SK-MEL-5 (cell line): ENCODE data around the gene COLGALT1. TPM values are rescaled to one million over a fixed set of nuclear protein-coding genes. Genes with fewer than 3 reads are reported as not detected.

Experiments
- DNase-seq: peaks from one replicate; pipeline ENCODE4 v3.0.0-alpha.2; 2016; ENCODE audit warnings: low read depth, low spot score
- in situ Hi-C: cut with HindIII; loops from 2 replicates; pipeline ENCODE4 v1.10.0; 2016; ENCODE audit warnings: low sequenced_read_pairs, high pct_unique_total_duplicates, low pct_unique_long_range_greater_than_20kb
- total RNA-seq: library from RNA; depleted of rRNA; stranded (reverse); fragments of >200 nt; shearing (Covaris generic); gene quantifications from 2 replicates; pipeline ENCODE4 v1.2.3, GENCODE V29; 2014

COLGALT1 gene
- total RNA-seq, 1 experiment from 2014 or later: 85.1 TPM

DNA sequence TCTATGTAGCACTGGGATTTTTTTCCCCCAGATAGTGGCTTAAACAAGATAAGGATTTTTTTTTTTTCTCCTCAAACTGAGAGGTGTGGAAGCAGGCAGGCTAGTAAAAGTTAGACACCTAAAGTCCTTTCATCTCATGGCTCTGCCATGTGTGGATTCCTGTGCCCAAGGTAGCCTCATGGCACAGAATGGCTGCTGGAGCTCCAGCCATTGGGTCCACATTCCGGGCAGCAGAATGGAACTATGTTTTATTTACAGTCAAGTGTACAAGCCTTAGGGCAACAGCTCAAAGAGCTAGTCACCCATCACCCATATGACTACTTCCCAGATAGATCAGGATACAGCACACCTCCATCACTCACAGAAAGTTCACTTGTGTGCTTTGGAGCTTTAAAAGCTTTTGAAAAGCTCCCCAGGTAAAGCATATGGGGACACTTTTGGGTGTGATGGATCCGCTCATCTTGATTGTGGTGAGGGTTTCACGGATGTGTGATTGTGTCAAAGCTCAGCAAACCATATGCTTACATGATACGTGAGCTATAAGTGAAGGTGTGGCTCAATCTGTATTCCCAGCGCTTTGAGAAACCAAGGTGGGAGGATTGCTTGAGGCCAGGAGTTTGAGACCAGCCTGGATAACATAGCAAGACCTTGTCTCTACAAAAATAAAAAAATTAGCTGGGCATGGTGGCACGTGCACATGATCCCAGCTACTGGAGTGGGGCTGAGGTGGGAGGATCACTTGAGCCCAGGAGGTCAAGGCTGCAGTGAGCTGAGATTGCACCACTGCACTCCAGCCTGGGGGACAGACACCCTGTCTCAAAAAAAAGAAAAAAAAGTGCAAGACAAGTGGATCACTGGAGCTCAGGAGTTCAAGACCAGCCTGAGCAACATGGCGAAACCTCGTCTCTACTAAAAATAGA is 25.9 kb upstream of the COLGALT1 start:
- DNase-seq: no peak
- in situ Hi-C loops: no loop called here

DNA sequence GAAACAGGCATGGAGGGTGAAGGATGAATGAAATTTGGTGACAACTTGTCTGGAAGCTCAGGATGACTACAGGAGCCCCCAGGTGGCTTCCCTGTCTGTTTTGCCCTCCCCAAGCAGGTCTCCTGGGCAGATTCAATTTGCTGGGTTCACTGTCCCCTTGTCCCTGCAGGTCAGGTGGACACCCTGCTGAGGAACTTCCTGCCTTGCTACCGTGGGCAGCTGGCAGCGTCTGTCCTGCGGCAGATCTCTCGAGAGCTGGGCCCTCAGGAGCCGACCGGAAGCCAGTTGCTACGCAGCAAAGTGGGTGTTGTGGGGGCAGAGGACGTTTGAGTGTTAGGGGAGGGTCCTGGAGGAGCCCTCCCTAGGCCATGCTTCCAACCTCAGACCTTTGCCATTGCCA is 24.9 kb upstream of the COLGALT1 start:
- in situ Hi-C loops: no loop called here
- no peak for DNase-seq

DNA sequence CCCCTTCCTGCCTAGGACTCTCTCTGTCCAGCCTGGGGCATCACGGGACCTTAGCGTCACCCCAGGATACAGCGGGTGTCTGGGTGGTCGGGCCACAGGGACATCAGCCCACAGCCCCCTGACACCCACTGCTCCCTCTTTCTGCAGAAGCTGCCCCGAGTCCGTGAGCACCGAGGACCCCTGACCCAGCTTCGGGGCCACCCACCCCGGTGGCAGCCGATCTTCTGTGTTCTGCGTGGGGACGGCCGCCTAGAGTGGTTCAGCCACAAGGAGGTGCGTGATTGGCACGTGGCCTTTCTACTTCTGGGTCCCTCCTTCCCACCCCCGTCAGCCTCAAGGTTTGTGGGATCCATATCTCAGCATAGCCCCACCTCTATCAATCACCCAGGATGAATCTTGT is 23.3 kb upstream of the COLGALT1 start:
- in situ Hi-C loops: no loop called here

DNA sequence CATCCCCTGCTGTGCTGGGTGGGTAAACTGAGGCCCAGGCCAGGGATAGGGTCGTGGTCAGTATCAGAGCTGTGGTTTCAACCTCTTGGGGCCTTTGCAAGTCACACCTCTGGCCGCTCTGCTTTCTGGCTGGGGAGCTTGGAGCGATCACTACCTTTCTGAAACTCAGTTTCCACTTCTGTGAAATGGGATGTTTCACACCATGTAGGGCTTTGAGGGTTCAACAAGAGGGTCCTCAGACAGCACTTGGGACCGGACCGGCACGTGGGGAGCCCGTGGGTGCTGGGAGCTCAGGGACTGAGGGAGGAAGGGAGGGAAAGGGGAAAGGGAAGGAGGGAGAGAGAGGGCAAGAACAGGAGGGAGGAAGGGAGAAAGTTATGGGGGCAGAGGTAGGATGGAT is 22.9 kb upstream of the COLGALT1 start:
- in situ Hi-C loops: no loop called here
- DNase-seq: no peak

More for the DNA sequence above, 23.3 kb upstream of the COLGALT1 start:
- no peak for DNase-seq

DNA sequence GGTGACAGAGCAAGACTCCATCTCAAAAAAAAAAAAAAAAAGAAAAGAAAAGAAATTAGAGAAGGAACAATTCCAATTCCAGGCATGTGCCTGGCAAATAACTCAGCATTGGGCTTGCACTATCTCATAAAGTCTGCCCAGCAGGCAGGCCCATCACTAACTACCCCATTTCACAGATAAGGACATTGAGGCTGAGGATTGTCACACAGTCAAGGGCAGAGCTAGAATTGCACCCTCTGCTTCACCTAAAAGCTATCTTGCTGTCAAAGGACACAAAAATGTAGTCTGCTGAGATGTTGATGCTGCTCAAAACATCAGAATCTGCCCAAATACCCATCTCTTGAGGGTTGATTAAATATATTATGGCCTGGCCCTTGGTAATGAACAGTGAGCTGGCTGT is 20.7 kb upstream of the COLGALT1 start:
- no peak for DNase-seq
- in situ Hi-C loops: no loop called here

DNA sequence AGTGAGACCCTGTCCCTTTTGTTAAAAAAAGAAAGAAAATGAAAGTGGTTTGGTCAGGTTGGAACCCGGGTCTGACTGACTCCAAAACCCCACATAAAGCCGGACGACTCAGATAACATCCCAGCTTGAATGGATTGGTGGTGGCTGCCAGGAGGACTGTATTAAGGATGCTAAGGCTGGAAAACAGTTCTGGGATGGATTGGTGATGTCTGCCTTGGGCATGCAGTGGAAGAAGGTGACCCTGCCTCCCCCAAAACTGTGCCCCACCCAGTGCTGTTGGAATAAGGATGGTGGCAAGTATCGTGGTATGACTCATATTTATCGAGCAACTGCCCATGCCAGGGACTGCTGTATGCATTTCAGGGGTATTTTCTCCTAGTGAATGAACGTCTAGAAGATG is 18.5 kb upstream of the COLGALT1 start:
- in situ Hi-C loops: no loop called here
- no peak for DNase-seq

DNA sequence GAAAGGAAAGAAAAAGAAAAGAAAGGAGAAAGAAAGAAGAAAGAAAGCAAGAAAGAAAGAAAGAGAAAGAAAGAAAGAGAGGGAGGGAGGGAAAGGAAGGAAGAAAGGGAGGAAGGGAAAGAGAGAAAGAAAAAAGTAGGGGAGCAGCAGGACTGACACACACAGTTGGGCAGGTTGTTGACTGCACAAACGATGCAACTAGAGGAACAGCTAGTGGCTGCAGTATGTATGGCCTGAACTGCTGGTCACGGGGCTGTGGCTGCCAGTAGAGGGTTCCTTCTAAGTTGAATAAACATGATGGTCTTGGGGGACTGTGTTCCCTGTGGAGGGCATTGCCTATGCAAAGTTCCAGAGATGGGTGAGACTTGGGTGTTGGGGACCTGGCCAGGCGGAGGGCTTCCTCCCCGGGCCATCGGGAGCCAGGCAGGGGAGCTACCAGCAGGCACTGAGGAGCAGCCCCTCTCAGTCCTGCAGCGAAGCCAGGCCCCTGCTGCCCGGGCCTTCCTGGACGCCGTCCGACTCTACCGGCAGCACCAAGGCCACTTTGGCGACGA is 16.7 kb upstream of the COLGALT1 start:
- DNase-seq: no peak
- in situ Hi-C loops: no loop called here

DNA sequence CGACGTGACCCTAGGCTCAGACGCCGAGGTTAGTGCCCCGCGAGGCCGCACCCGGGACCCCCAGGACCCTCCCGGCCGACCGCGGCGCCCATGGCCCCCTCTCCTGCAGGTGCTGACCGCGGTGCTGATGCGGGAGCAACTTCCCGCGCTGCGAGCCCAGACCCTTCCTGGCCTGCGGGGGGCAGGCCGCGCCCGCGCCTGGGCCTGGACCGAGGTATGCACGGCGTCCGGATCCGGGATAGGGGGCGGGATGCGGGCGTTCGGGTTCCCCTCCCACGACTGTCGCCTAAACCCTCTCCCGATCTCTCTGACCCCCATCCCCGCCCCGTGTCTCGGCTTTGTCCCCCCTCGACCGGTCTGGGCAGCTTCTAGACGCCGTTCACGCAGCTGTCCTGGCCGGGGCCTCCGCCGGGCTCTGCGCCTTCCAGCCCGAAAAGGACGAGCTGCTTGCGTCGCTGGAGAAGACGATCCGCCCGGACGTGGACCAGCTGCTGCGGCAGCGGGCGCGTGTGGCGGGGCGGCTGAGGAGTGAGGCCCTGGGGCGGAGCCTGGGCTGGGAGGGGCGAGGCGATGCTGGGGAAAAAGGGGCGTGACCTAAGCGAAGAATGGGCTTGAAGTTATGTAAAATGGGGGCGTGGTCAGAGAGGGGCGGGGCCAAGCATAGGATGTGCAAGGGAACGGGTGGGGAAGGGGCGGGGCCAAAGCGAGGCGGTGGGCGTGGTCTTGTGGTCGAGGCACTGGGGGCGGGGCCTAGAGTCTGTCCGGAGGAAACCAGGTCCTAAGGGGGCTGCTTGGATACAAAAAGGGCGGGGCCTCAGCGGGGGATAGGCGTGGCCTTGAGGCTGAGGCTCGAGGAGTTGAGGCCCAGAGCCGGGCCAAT is 16.0 kb upstream of the COLGALT1 start:
- peak; percentile 95 for DNase-seq

DNA sequence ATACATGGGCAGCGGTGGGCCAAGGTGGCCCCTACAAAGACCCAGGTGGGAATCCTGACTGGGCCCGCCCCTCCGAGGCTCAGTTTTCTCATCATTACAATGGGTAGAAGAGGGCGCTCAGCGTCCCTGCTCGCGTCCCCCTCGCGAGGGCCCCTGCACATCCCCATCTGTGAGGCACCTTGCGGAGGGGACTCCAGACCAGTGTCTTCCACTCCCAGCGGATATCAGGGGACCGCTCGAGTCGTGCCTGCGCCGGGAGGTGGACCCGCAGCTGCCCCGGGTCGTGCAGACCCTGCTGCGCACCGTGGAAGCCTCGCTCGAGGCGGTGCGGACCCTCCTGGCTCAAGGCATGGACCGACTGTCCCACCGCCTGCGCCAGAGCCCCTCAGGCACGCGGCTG is 15.3 kb upstream of the COLGALT1 start:
- in situ Hi-C loops: no loop called here
- no peak for DNase-seq

More for the DNA sequence above, 16.0 kb upstream of the COLGALT1 start:
- in situ Hi-C loops: no loop called here

DNA sequence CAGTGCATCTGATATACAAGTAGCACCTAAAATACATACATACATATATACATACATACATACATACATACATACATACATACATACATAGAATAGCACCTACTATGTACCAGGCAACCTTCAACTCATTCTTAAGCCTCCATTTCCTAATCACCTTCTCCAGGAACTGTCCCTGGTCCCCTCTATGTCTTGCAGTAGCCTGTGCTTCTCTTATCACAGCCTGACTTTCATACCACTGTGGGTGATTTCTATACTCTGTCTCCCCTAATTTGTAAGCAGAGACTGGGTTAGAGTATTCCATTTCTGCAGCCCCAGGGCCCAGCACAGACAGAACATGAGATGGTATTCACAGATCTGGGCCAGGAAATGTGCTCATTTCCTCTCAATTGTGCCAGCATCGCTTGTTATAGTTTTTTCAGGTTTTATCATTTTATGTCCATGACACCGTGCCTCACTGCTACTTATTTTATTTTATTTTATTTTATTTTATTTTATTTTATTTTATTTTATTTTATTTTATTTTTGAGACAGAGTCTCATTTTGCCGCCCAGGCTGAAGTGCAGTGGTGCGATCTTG is 14.2 kb upstream of the COLGALT1 start:
- in situ Hi-C loops: no loop called here
- DNase-seq: no peak

DNA sequence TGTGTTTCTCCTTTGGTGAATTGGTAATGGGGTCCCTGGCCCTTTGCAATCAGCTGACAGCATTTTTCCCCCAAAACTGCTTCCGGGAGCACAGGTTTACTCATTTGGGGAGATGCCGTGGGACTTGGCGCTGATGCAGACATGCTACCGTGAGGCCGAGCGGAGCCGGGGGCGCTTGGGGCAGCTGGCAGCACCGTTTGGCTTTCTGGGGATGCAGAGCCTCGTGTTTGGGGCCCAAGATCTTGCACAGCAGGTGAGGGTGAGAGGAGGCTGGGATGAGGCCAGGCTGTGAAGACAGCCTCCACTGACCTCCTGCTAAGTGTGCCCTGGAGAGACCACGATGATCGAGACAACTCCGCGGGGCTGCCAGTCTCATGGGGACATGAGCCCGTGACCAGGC is 13.4 kb upstream of the COLGALT1 start:
- in situ Hi-C loops: no loop called here
- no peak for DNase-seq

DNA sequence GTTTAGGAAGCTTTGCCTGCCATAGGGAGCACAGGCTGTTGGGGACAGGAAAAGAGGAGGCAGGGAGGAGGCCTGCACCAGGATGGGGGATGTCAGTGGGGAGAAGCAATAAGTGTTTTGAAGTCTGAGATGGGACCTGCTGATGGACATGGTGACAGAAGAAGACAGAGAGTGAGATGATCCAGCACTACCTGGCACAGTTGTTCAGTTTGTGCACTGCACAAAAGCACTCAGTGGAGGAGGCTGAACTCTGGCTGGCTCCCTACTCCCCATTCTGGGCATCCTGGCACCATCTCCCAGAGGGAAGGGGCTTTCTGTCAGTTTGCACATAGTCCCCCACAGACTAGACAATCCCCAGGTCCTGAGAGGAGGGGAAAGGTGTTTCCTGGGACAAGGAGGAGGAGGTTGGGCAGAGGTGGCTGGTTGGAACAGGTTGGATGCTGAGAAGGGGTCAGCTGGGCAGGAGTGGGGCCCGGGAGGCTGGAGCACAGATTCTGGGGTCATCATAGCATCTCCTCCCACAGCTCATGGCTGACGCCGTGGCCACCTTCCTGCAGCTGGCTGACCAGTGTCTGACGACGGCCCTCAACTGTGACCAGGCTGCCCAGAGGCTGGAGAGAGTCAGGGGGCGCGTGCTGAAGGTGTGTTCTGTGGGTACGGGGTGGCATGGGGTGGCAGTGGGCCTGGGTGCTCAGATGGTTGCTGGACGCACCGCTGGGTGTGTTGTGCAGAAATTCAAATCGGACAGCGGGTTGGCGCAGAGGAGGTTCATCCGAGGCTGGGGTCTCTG is 12.5 kb upstream of the COLGALT1 start:
- in situ Hi-C loops: no loop called here

DNA sequence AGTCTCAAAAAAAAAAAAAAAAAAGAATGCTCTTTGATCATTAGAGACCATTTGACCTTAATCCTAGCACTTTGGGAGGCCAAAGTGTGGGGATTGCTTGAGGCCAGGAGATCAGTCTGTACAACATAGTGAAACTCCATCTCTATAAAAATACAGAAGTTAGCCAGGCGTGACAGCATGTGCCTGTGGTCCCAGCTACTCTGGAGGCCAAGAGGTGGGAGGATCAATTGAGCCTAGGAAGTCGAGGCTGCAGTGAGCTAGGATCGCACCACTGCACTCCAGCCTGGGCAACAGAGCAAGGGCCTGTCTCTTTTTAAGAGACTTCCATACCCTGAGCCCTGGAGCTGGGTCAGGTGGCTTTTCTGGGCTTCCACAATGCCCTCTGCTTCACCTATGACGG is 11.5 kb upstream of the COLGALT1 start:
- DNase-seq: no peak
- in situ Hi-C loops: no loop called here

More for the DNA sequence above, 12.5 kb upstream of the COLGALT1 start:
- DNase-seq: no peak

DNA sequence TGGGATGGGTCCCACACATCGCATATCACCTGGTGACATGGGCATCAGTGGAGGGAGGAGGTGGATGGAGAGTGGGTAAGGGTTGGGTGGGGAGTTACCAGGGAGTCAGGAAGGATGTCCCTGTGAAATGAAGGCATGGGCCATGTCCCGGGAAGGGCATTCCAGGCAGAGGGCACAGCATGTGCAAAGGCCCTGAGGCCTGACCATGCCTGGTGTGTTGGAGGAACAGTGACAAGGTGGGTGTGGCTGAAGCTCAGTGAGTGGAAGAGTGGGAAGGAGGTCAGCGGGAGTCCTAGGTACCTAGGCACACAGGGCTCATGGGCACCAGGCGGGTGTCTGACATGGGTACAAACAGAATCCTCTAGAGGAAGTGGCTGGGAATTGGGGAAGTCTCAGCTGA is 11.0 kb upstream of the COLGALT1 start:
- DNase-seq: no peak
- in situ Hi-C loops: no loop called here

DNA sequence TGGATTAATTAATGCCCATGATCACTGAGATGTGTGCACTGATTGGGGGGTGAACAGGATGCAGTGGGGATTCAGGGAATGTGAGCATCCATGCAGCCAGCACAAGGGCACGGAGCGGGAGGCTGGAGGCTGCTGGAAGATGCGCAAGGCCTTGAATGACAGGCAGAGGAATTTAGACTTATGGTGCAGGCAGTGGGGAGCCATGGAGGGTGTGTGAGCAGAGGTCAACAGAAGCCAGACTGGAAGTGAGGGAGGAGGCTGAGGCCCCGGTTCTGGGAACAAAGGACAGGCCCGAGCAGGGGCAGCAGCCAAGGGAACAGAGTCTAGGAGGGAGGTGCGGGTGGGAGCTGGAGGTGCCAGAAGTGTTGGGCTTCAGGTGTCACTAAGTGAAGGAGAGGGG is 7.3 kb upstream of the COLGALT1 start:
- in situ Hi-C loops: no loop called here
- no peak for DNase-seq

DNA sequence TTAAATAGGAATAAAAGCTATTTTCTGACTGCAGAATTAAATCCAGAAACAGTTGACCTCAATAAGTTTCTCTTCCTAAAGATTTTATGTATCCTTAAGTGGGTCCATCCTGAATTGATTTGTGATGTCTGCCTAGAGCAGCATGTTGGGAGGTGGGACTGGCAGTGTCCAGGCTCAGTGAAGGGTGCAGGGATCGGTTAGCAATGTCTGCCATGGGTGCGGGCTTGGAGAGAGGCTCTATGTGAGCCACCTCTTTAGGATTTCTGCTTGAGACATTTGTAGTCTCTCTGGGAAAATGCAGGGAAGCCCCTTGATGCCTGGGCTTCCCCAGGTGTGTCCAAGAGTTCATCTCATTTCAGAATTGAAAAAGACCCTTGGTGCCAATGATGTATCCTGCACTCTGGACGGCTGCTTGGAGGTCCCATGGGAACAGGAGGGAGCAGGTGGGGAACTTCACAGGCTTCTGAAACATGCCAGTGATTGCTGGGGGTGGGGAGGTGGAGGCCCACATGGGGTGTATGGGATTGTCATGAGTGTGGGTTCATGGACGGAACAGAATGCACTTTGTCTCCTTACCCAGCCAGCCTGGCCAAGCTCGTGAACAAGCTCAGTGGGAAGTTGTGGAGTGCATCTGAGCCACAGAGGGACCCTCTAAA is 6.2 kb upstream of the COLGALT1 start:
- in situ Hi-C loops: no loop called here
- DNase-seq: no peak
